Measurements from ENCODE around the gene SLC39A1. TPM values are rescaled to one million over a fixed set of nuclear protein-coding genes. Genes with fewer than 3 reads are reported as not detected.

Gene SLC39A1
- total and polyA plus RNA-seq, 9 of the 15 experiments (the other 6 are each of a cell fraction or from before 2014, with no cell fraction given) = 9.9 to 81.1 (median 62.7) TPM

DNA sequence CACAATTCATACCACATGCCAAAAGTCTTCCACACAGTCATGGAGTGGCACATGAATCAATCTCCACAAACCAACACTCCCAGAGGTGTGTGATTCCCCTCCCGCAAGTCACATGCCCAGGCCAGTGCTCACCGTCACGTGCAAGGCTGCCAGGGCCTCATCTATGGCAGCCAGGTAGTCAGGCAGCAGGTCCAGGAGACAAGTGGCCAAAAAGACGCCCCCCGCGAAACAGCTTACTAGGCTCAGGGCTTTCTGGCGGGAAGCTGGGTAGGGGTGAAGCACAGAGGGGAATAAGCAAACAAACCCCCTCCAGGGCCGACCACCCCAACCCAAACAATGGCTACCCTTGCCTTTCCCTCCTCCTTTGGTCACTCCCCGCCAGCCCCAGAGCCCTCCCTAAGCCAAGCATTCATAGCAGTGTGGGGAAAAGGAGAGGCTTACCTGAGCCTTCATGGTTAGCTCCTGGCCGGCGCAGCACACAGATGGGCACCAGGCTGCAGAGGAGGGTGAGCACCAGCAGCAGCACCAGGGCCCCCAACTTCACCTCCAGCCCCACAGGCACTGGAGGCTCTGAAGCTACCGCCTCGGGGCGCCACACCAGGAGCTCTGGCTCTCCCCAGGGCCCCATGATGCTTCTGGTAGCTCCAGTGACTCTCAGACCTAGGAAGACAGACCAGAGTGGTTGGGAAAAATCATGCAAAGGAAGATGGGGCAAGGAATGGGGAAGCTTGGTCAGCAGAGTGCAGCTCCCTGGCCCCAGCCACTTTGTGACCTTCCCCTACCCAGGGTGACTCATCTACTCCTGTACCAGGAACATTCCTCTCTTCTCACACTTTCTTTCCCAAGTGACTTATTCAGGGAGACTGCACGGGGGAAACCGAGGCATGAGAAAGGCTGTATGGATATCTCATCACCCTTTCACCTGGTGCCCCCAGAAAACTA is 978 bp downstream of the SLC39A1 start (continued):
- TF ChIP-seq, protein P1, sequence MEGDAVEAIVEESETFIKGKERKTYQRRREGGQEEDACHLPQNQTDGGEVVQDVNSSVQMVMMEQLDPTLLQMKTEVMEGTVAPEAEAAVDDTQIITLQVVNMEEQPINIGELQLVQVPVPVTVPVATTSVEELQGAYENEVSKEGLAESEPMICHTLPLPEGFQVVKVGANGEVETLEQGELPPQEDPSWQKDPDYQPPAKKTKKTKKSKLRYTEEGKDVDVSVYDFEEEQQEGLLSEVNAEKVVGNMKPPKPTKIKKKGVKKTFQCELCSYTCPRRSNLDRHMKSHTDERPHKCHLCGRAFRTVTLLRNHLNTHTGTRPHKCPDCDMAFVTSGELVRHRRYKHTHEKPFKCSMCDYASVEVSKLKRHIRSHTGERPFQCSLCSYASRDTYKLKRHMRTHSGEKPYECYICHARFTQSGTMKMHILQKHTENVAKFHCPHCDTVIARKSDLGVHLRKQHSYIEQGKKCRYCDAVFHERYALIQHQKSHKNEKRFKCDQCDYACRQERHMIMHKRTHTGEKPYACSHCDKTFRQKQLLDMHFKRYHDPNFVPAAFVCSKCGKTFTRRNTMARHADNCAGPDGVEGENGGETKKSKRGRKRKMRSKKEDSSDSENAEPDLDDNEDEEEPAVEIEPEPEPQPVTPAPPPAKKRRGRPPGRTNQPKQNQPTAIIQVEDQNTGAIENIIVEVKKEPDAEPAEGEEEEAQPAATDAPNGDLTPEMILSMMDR (IDR thresholded peaks at IDR 0.05 in 2 of 3, conservative IDR thresholded peaks at IDR 0.05 in 1 of 3; ENCODE audit: insufficient read depth in 2 of 3, low read depth in 1 of 3, low read length in 3 of 3) = 0 out of 6 replicates have a peak, but pooled peaks of 1 of the 3 experiments have one; percentile 19
- TF ChIP-seq SMAD2 (IDR thresholded peaks at IDR 0.05; ENCODE audit: low read depth, low read length) = no peak
- TF ChIP-seq WHSC1 (IDR thresholded peaks at IDR 0.05; ENCODE audit: low read length) = no peak
- no peak for TF ChIP-seq C11orf30 (IDR thresholded peaks at IDR 0.05; ENCODE audit: low read depth)
- TF ChIP-seq FOXA3 (CRISPR knock-in tag; conservative IDR thresholded peaks at IDR 0.05 in 1 of 2, IDR thresholded peaks at IDR 0.05 in 1 of 2) = no peak
- TF ChIP-seq, protein P2, sequence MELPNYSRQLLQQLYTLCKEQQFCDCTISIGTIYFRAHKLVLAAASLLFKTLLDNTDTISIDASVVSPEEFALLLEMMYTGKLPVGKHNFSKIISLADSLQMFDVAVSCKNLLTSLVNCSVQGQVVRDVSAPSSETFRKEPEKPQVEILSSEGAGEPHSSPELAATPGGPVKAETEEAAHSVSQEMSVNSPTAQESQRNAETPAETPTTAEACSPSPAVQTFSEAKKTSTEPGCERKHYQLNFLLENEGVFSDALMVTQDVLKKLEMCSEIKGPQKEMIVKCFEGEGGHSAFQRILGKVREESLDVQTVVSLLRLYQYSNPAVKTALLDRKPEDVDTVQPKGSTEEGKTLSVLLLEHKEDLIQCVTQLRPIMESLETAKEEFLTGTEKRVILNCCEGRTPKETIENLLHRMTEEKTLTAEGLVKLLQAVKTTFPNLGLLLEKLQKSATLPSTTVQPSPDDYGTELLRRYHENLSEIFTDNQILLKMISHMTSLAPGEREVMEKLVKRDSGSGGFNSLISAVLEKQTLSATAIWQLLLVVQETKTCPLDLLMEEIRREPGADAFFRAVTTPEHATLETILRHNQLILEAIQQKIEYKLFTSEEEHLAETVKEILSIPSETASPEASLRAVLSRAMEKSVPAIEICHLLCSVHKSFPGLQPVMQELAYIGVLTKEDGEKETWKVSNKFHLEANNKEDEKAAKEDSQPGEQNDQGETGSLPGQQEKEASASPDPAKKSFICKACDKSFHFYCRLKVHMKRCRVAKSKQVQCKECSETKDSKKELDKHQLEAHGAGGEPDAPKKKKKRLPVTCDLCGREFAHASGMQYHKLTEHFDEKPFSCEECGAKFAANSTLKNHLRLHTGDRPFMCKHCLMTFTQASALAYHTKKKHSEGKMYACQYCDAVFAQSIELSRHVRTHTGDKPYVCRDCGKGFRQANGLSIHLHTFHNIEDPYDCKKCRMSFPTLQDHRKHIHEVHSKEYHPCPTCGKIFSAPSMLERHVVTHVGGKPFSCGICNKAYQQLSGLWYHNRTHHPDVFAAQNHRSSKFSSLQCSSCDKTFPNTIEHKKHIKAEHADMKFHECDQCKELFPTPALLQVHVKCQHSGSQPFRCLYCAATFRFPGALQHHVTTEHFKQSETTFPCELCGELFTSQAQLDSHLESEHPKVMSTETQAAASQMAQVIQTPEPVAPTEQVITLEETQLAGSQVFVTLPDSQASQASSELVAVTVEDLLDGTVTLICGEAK (IDR thresholded peaks at IDR 0.05) = no peak
- TF ChIP-seq, protein P2 (CRISPR knock-in tag; IDR thresholded peaks at IDR 0.05) = no peak
- no peak for TF ChIP-seq NBN (IDR thresholded peaks at IDR 0.05; ENCODE audit: low read depth)
- TF ChIP-seq ZNF143 (CRISPR knock-in tag; IDR thresholded peaks at IDR 0.05) = peak; percentile 30; the same call in 1 of the 2 replicates
- TF ChIP-seq RBM14 (IDR thresholded peaks at IDR 0.05; ENCODE audit: borderline replicate concordance, insufficient read depth, low read depth, low read length) = no peak
- TF ChIP-seq, protein P3, sequence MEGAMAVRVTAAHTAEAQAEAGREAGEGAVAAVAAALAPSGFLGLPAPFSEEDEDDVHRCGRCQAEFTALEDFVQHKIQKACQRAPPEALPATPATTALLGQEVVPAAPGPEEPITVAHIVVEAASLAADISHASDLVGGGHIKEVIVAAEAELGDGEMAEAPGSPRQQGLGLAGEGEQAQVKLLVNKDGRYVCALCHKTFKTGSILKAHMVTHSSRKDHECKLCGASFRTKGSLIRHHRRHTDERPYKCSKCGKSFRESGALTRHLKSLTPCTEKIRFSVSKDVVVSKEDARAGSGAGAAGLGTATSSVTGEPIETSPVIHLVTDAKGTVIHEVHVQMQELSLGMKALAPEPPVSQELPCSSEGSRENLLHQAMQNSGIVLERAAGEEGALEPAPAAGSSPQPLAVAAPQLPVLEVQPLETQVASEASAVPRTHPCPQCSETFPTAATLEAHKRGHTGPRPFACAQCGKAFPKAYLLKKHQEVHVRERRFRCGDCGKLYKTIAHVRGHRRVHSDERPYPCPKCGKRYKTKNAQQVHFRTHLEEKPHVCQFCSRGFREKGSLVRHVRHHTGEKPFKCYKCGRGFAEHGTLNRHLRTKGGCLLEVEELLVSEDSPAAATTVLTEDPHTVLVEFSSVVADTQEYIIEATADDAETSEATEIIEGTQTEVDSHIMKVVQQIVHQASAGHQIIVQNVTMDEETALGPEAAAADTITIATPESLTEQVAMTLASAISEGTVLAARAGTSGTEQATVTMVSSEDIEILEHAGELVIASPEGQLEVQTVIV (CRISPR knock-in tag; IDR thresholded peaks at IDR 0.05; ENCODE audit: borderline replicate concordance) = no peak
